ENCODE results near the gene LIFR.
"Not testable (repeated sequence)": the region's sequence is repeated elsewhere in the genome, so short reads cannot be mapped to it uniquely, and the experiment has no call there.

The LIFR gene

GRCh38 chr5:38518341-38518740 is 38.1 kb downstream of the LIFR start:
- DNase-seq (ENCODE audit: low read depth in 1 of 2, low spot score in 1 of 2): no peak

- DNase-seq (ENCODE audit: low read depth in 1 of 2, low spot score in 1 of 2): not testable (repeated sequence)
Measured at GRCh38 chr5:38516649-38517048, 39.8 kb downstream of the LIFR start.

- DNase-seq (ENCODE audit: low read depth in 1 of 2, low spot score in 1 of 2): no peak
Measured at GRCh38 chr5:38515646-38516045, 40.8 kb downstream of the LIFR start.

- no peak for DNase-seq (ENCODE audit: low read depth in 1 of 2, low spot score in 1 of 2)
Measured at GRCh38 chr5:38515092-38515491, 41.4 kb downstream of the LIFR start.

- no peak for DNase-seq (ENCODE audit: low read depth in 1 of 2, low spot score in 1 of 2)
Measured at GRCh38 chr5:38509185-38509584, 47.3 kb downstream of the LIFR start.

GRCh38 chr5:38506302-38506701 is 50.1 kb downstream of the LIFR start:
- no peak for DNase-seq (ENCODE audit: low read depth in 1 of 2, low spot score in 1 of 2)

- no peak for DNase-seq (ENCODE audit: low read depth in 1 of 2, low spot score in 1 of 2)
Measured at GRCh38 chr5:38500573-38501260, 55.7 kb downstream of the LIFR start.

- no peak for DNase-seq (ENCODE audit: low read depth in 1 of 2, low spot score in 1 of 2)
Measured at GRCh38 chr5:38497946-38498345, 58.5 kb downstream of the LIFR start.

- no peak for DNase-seq (ENCODE audit: low read depth in 1 of 2, low spot score in 1 of 2)
Measured at GRCh38 chr5:38494763-38495162, 61.7 kb downstream of the LIFR start.

- no peak for DNase-seq (ENCODE audit: low read depth in 1 of 2, low spot score in 1 of 2)
Measured at GRCh38 chr5:38494175-38494574, 62.3 kb downstream of the LIFR start.

GRCh38 chr5:38483805-38484398 is 72.5 kb downstream of the LIFR start:
- DNase-seq (ENCODE audit: low read depth in 1 of 2, low spot score in 1 of 2): no peak

GRCh38 chr5:38479315-38479904 is 77.0 kb downstream of the LIFR start:
- DNase-seq (ENCODE audit: low read depth in 1 of 2, low spot score in 1 of 2): no peak

- DNase-seq (ENCODE audit: low read depth in 1 of 2, low spot score in 1 of 2): no peak
Measured at GRCh38 chr5:38478878-38479277, 77.6 kb downstream of the LIFR start.

- DNase-seq (ENCODE audit: low read depth in 1 of 2, low spot score in 1 of 2): no peak
Measured at GRCh38 chr5:38478166-38478565, 78.3 kb downstream of the LIFR start.

GRCh38 chr5:38473008-38473407 is 83.4 kb downstream of the LIFR start:
- DNase-seq (ENCODE audit: low read depth in 1 of 2, low spot score in 1 of 2): no peak

GRCh38 chr5:38472541-38472940 is 83.9 kb downstream of the LIFR start:
- DNase-seq (ENCODE audit: low read depth in 1 of 2, low spot score in 1 of 2): no peak

- DNase-seq (ENCODE audit: low read depth in 1 of 2, low spot score in 1 of 2): no peak
Measured at GRCh38 chr5:38471709-38472108, 84.7 kb downstream of the LIFR start.

- no peak for DNase-seq (ENCODE audit: low read depth in 1 of 2, low spot score in 1 of 2)
Measured at GRCh38 chr5:38469707-38470267, 86.7 kb downstream of the LIFR start.

GRCh38 chr5:38468978-38469706 is 87.3 kb downstream of the LIFR start:
- DNase-seq (ENCODE audit: low read depth in 1 of 2, low spot score in 1 of 2): no peak

- DNase-seq (ENCODE audit: low read depth in 1 of 2, low spot score in 1 of 2): no peak
Measured at GRCh38 chr5:38468202-38468673, 88.2 kb downstream of the LIFR start.

GRCh38 chr5:38467353-38468040 is 88.9 kb downstream of the LIFR start:
- no peak for DNase-seq (ENCODE audit: low read depth in 1 of 2, low spot score in 1 of 2)
